M059J (cell line): ENCODE measurements around the gene TAMM41. TPM values are rescaled to one million over a fixed set of nuclear protein-coding genes. Genes with fewer than 3 reads are reported as not detected.
"Not testable (repeated sequence)": the region's sequence is repeated elsewhere in the genome, so short reads cannot be mapped to it uniquely, and the experiment has no call there.

Experiments used
- DNase-seq: peaks from one replicate; pipeline ENCODE4 v3.0.0-alpha.2; 2012; ENCODE audit warnings: low read depth
- total RNA-seq: library from RNA; depleted of rRNA; stranded (reverse); fragments of >200 nt; shearing (Covaris generic); gene quantifications from 2 replicates; pipeline ENCODE4 v1.2.3, GENCODE V29; 2014; rRNA removed

The TAMM41 gene, protein sequence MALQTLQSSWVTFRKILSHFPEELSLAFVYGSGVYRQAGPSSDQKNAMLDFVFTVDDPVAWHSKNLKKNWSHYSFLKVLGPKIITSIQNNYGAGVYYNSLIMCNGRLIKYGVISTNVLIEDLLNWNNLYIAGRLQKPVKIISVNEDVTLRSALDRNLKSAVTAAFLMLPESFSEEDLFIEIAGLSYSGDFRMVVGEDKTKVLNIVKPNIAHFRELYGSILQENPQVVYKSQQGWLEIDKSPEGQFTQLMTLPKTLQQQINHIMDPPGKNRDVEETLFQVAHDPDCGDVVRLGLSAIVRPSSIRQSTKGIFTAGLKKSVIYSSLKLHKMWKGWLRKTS
- total RNA-seq = 6.5 and 8.2 TPM in 2 replicates

DNA sequence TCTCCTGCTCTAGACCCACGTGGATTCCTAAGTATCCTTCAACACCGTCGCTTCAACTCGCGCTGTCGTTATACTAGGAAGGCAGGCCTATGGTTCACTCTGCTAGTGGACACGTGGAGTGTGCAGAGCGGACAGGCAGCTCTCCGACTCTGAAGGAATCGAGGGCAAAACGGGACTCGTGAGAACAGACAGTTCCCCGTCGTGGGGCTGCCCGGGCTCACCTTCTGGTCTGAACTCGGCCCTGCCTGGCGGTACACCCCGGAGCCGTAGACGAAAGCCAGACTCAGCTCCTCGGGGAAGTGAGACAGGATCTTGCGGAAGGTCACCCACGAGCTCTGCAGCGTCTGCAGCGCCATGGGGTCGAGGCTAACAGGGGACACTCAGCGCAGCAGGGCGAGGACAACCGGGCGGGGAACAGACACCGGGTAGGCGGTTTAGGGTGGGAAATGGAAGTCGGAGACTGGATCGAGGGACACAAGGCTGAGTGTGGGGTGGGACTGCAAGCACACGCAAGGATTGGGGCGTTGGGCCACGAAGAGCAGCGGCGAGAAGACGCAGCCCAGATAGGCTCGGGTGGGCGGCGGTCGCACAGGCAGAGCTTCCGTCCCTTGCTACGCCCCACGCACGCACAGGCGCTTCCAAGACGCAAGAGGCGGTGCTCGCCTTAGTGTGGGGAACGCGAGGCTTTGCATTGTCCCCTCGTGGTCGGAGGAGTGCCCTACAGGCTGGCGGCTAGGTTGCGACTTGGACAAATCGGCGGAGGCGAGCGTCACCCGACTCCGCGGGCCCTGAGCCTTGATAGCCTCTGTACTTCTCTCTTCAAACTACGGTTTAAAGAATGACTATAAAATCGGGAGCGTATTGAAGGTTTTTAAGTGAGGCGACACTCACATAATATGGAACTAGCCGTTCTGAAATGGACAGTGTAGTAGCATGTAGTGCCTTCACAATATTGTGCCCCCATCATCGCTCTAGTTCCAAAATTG, at the start of gene TAMM41:
TSS of gene TAMM41 (minus strand) at position 605 of the 986 bp plus-strand sequence. CDS start at position 356, 249 bp downstream.
- DNase-seq = peak; percentile 85

DNA sequence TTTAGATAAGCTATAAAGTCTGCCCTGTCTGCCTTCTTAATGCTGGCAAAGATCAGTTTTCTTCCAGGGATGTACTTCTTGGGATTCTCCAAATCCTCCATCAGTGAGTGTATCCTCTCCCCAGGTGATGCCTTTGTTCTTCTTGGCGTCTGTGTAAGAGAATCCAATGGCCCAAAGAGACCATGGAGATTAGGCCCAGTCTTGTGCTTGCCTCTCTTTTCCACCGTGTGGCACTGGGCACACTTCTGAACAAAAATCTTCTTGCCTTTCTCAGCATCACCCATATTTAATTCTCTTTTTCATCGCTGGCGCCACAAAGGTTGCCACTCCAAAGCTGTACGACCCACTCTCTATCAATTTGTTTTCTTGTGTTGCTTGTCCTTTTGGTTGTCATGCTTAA, 32.2 kb upstream of the TAMM41 start:
- no peak for DNase-seq

DNA sequence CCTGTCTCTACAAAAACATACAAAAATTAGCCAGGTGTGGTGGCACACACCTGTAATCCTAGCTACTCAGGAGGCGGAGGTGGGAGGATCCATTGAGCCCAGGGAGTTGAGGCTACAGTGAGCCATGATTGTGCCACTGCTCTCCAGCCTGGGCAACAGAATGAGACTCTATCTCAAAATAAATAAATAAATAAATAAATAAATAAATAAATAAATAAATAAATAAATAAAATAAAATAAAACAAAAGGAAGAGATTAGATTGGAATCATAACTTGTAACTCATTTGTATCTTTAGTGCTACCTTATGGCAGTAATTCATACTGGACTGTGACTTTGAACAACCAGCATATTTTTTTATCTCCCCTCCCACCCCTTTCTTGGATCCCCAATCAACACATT, 28.0 kb upstream of the TAMM41 start:
- DNase-seq = not testable (repeated sequence)

DNA sequence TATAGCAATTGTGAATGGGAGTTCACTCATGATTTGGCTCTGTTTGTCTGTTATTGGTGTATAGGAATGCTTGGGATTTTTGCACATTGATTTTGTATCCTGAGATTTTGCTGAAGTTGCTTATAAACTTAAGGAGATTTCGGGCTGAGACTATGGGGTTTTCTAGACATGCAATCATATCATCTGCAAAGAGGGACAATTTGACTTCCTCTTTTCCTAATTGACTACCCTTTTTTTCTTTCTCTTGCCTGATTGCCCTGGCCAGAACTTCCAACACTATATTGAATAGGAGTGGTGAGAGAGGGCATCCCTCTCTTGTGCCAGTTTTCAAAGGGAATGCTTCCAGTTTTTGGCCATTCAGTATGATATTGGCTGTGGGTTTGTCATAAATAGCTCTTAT, 17.1 kb upstream of the TAMM41 start:
- not testable (repeated sequence) for DNase-seq

DNA sequence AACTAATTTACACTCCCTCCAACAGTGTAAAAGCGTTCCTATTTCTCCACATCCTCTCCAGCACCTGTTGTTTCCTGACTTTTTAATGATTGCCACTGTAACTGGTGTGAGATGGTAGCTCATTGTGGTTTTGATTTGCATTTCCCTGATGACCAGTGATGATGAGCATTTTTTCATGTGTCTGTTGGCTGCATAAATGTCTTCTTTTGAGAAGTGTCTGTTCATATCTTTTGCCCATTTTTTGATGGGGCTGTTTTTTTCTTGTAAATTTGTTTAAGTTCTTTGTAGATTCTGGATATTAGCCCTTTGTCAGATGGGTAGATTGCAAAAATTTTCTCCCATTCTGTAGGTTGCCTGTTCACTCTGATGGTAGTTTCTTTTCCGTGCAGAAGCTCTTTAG, 15.9 kb upstream of the TAMM41 start:
- not testable (repeated sequence) for DNase-seq

DNA sequence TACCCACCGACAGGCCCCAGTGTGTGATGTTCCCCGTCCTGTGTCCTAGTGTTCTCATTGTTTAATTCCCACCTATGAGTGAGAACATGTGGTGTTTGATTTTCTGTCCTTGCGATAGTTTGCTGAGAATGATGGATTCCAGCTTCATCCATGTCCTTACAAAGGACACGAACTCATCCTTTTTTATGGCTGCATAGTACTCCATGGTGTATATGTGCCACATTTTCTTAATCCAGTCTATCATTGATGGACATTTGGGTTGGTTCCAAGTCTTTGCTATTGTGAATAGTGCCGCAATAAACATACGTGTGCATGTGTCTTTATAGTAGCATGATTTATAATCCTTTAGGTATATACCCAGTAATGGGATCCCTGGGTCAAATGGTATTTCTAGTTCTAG, 15.5 kb upstream of the TAMM41 start:
- not testable (repeated sequence) for DNase-seq

DNA sequence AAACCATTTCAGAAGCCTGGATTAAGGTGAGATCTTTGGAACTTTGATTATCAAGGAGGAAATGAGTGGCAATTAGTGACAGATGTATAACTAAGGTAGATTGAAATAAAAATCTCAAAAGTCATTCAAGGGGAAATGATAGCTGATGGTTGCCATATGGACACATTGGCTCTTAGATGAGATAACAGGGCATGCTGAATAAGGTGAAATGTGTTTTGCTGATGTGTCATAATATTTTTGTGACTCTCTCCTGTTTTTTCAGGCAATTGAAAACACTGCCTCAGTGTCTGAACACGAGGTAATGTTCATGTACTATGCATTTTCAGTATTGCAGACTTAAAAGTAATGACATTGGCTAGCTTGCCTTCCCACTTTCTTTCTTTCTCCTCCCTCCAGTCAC, 13.5 kb upstream of the TAMM41 start:
- DNase-seq = not testable (repeated sequence)

DNA sequence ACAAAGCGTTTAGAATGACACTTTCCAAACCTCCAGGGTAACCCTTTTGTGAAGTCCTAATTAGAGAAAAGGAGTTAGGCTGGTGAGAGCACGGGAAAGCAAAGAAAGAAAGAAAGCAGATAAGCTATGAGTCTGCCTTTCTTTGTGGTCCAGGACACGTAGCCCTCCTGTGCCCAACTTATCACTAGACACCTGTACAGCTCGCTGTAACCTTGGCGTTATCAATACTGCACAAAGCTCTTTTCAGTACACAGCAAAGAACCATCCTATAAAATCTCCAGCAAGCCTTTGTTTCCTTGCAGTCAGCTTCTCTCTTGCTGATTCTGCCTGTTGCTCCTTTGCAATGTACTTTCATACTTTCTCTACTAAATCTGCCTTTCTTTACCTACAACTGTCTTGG, 6.8 kb upstream of the TAMM41 start:
- DNase-seq = no peak

DNA sequence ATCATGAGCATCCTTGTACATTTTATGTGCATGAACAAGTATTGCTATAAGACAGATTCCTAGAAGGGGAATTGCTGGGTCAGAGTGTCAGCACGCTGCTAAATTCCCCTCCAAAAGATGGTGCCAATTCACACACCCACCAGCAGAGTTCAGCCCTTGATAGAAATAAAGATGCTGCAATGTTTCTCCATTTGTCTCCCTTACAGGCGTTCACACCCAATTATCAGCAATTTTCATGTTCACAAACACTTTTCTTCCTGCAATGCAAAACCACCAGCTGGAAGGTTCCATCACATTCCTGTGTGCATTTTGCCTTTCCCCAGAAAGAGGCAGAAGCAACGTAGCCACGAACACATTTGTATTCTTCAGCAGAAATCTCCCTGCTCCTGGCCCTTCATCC, 3.3 kb upstream of the TAMM41 start:
- no peak for DNase-seq

DNA sequence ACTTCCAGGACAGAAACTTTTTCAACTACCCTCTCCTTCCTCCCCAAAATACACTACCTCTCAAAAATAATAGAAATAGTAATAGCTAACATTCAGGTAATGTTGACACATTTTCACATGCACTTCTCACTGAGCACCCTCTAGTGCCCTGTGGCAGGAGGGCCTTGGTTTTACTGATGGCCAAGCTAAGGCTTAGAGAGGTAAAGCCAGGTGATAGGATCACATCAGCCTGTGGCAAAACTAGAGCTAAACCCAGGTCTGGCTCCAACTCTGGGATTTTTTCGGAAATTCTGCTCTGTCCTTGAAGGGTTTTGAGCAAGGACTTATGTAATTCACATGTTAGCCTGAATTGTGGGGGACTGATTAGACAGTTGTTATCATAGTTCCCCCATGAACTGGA, 922 bp upstream of the TAMM41 start:
- DNase-seq = peak; percentile 5

DNA sequence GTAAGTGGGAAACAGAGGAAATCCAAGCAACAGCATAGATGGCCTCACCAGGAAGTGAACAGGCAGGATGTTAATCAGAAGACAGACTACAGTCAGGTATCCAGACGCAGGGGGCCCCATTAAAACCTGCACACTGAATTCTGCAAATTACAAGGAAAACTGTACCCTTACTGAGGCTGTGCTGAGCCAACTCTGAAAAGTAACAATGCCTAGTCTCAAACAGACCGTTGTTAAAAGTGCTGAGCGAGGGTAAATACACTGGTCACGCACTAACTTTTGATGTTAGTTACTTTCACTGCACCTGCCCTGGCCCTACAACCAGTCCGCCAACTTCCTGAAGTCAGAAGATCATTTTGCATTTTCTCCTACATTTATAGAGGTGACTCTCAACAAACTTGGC, 1.0 kb downstream of the TAMM41 start:
- no peak for DNase-seq

DNA sequence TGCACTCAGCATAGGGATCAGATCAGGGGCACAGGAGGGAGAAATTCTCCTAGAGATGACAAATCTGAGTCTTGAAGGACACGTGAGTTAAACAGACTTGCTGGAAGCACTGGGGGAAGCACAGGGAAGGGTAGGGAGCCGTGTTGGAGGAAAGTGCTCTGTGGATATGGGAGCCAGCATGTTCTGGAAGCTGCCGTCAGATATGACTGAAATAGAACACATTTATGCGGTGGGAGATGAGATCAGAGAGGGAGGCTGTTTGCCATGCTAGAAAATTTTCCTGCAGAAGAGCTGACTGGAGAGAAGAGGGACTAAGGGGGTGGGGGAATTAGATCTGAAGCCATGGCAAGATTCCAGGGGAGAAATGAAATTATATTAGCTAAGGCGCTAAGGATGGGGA, 1.8 kb downstream of the TAMM41 start:
- no peak for DNase-seq

DNA sequence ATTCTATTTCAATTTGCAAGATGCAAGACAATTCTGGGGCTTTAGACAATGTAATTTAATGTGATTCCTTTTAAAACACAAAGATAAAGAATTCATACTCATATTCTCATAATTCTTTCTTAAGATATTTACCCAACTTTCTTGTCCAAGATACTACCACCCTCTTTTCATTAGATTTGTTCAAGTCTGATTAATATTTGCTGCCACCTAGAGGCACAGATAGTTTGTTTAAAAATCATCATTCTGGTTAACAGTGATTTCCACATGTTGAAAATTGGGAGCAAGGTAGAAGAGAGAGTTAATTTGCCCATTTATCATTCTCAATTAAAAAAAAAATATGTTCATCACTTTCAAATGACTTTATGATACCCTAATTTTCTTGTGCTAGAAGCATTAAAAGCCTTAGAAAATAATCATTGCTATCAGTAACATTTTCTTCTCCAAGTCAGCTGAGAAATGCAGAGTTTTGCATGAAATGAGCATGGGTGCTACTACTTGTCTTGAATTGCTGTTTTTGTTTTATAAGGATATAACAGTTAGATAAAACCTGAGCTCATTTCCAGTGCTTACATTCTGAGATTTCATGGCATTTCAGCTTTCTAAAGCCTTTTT, 11.6 kb downstream of the TAMM41 start:
- peak; percentile 32 for DNase-seq

DNA sequence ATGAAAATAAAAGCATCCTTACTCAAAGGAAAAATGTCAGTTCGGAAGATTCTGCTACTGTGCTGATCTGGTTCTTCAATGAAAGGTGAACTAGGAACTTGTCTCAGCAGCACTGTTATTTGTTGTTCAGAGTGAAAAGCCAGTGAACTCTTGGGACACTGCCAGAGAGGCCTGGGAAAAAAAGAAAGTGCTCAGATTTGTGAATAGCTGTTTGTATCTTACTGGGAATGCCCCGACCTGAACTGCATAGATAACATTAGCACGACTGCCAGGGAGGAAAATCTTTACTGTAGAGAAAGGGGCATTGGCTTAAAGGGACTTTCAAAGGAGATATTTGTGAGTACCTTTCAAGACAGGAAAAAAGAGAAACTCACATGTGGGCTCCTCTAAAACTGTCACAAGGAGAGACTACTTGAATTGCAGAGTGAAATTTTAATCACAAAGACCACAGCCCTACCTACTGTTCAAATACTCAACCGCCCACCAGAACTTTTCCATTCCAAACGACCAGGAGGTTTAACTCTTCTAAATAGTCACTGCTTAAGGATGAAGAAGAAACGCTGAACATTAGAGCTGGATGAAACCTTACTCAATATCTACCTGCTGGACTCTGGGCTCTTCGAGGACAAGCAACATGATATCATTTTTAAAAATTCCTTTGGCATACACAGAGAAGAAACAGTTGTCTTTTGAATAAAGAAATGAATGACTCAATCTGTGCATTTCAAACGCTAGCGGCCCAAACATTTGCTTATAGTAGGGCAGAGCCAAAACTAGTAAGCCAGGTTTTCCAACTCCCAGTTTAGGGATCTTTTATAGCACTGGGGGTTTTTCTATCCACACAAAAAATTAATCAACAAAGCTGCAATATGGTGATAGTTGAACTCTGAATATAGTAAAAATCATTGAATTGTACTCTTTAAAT, 13.4 kb downstream of the TAMM41 start:
- DNase-seq = no peak

DNA sequence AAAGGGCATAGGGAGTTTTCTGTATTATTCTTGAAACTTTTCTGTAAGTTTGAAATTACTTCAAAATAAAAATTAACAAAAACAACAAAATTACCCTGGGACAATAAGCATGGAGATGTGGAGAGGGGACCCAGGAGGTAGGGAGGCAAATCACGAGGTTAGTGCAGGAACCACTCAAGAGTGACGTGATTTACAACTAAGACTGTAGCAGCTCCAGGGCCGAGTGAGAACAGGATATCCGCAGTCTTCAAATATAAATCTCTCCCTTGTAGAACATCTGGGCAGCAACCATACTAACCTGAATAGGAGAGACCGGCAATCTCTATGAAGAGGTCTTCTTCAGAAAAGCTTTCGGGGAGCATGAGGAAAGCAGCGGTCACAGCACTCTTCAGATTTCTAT, 17.3 kb downstream of the TAMM41 start:
- DNase-seq = no peak

DNA sequence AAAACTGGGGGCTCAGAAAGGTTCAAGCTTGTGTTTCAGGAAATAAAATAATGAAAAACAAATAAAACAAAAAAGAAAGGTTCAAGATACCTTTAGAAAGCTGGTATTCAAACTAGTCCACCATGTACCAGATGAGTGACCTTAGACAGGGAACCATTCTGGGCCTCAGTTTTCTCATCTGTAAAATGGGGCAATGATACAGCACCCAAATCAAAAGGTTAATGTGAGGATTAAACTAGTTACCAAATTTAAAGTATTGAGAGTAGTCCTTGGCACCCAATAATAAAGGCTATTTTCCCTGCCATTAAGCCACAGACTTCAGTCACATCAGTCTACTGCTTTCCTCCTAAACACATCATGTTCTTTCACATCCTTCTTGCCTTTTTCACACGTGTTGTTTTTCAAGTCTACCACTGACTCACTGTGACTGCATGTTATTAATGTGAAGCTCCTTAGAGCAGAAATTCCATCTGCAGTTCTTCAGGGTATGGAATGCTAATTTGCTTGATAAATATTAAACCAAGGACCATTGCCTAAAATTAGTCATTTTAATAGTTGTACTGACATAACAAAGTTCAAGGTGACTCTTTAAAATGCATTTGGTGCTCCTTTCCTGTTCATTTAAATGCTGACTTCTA, 19.9 kb downstream of the TAMM41 start:
- DNase-seq = peak; percentile 5

DNA sequence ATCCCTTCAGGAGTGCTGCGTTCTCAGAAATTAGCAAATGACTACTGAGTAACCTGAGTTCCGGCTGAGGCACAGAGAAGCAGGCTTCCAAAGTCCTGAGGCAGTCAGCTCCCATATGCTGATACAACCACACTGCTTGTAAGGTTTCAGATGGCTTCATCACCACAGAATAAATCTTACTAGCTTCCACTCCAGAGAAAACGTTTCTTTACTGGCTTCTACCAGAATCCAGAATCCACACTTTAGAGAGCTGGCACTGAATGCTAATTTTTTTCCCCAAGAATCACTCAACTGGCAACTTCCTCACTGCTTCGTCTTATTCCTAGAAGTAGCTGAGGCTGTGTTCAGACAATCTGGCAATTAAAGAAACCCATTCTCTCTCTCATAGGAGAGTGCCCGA, 21.4 kb downstream of the TAMM41 start:
- no peak for DNase-seq

DNA sequence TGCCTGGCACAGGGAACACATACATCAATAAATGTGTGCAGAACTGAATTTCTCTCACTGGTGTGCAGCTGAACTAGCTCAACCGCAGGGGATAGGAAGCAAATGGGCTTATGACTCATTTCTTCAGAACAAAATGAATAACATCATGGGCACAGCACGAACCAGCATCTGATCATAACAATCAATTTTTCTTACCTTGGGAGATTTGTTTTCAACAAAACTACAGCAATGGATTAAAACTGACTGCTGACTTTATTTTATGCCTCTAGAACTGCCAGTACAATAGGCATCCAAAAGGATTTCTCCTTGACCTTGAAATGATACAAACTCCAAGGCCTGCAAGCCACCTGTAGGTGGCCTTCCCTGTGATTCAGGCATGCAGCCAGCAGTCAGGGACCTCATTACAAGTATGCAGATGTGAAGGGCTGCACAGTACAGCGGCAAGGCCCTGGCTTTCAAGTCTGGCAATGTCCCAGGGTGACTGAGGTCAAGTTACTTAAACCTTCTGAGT, 26.1 kb downstream of the TAMM41 start:
- peak; percentile 76 for DNase-seq

DNA sequence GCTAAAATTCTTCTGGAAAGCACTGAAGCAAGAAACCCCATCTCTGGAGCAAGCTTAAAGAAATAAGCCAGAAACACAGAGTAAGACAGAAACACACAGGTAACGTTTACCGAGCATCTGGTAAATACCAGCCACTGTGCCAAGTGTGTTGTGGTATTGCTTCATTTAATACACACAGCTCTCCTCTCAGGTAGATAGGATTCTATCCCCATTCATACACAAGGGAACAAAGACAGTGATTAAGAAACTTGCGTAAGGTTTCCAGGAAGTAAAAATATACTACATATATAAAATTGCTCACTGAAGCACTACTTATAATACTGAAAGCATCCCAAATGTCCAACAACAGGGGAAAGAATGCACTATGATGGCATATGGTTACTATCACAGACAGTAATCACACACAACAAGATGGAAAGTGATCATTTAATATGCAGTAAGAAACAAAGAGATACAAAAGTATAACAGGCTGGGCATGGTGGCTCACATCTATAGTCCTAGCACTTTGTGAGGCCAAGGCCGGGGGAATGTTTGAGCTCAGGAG, 27.5 kb downstream of the TAMM41 start:
- no peak for DNase-seq

DNA sequence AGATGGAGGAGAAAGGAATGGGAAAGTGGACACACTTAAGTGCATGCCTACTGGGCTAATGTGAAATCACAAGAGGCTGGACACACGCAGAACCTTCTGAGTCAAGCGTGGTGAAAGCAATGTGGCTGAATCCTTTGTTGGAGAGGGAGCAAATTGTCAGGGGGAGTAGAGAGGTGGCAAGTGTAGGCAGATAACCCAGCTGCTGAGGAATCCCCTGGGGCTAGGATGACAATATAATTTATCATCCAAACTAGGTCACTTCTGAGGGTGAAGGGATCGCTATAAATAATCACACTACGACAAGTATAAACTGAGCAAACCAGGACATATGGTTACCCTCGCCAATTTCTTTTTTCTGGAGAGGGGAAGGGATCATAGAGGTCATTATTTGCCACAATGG, 28.7 kb downstream of the TAMM41 start:
- DNase-seq = peak; percentile 90
